ENCODE data around the gene SCIN.
"Not testable (repeated sequence)": the region's sequence is repeated elsewhere in the genome, so short reads cannot be mapped to it uniquely, and the experiment has no call there.

SCIN gene

DNA sequence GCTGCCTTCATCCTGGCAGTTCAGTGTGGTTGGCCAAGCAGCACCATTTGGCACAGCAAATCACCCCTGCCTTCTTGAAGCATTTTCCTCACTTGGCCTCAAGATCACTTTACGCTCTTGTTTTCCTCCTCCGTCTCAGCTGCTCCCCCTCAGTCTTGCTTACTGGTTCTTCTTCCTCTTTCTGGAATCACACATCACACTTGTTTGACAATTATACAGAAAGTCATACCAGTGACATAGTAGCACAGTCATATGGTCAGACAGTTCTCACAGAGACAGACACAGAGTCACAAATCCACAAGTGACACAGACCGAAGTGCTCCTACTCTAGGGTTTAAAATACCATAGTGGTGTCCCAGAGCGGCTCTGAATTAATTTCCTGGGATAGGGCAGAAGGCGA is 73.1 kb downstream of the SCIN start:
- no peak for DNase-seq (ENCODE audit: low read depth, low spot score)
- no peak overlapping the region for H3K27ac ChIP-seq

DNA sequence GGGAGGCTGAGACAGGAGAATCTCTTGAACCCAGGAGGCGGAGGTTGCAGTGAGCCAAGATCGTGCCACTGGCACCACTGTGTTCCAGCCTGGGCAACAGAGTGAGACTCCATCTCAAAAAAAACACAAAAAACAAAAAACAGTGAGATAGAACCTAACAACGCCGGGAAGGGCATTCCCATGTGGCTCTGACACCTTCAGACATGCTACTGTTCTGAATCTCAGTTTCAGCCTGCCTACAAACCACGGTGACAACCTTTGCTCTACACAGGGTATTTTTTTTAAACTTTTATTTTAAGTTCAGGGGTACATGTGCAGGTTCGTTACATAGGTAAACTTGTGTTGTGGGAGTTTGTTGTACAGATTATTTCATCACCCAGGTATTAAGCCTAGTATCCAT is 74.7 kb downstream of the SCIN start:
- H3K27ac ChIP-seq; DNase-seq (ENCODE audit: low read depth, low spot score): not testable (repeated sequence)

GRCh38 chr7:12646139-12646538 is 75.6 kb downstream of the SCIN start:
- no peak for DNase-seq (ENCODE audit: low read depth, low spot score)
- H3K27ac ChIP-seq: no peak overlapping the region

GRCh38 chr7:12647364-12648219 is 77.1 kb downstream of the SCIN start:
- peak; percentile 44 for DNase-seq (ENCODE audit: low read depth, low spot score)
- H3K27ac ChIP-seq: peak overlapping the region; percentile 47

DNA sequence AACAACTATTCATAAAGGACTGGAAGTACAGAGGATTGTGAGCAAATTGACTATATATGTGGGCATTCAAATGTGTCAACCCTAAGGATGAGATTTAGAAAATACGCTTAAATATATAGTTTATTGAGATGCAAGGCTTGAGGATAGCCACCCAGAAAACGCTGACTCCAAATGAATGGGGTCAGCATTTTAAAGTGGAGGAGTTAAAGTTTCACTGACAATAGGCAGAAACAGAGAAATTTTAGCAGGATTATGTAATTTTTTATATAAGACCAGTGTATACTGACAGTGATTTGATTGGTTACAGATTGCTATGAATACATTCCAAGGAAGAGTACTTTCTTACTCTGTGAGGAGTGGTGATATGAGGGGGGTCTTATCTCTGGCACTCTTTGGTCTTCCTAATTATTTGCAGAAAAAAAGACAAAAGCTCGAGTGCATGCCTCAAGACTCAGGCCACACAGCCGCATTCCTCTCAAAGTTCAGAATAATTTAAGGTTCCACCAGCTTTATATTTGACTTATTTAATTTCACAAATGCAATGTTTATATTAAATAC is 78.3 kb downstream of the SCIN start:
- no peak for DNase-seq (ENCODE audit: low read depth, low spot score)
- H3K27ac ChIP-seq: peak overlapping the region; percentile 47

- peak overlapping the region; percentile 47 for H3K27ac ChIP-seq
- DNase-seq (ENCODE audit: low read depth, low spot score): no peak
Measured at GRCh38 chr7:12649348-12649747, 78.8 kb downstream of the SCIN start.

GRCh38 chr7:12650080-12650479 is 79.6 kb downstream of the SCIN start:
- peak overlapping the region; percentile 47 for H3K27ac ChIP-seq
- no peak for DNase-seq (ENCODE audit: low read depth, low spot score)

DNA sequence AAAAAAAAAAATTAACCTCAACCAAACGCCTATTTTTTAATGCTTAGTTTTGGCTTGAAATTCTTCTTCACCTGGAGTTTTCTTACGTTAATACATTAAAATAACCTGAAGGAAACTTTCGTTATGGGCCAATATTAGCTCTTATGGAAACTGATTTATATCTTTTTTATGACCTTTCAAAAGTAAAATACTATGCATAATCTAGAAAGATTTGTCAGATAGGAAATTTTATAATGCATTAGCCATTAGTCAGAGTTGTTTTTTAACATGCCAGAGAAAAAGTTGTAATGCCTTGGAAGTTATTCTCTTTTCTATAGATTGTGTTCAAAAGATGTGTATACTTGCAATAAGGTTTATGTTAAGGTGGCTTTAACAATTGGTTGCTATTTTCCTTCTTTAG is 82.6 kb downstream of the SCIN start:
- no peak overlapping the region for H3K27ac ChIP-seq
- DNase-seq (ENCODE audit: low read depth, low spot score): no peak

DNA sequence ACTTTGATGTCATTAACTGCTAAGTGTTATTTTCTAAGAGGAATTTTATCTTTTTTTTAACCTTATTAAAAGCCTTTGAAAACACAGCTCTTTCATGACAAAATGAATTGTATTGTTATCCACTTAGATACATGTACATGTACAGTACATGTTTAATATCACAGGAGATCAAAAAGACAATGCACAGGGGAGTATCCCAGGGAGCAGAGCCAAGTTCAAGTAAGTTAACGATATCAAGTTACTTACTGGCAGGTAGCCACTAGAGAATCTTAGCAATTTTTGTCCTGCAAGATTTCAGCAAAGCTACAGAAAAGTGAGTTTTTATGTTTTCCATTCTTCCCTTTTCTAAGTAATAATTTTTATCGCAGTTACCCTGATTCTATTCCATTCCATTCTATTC is 83.0 kb downstream of the SCIN start:
- no peak overlapping the region for H3K27ac ChIP-seq
- no peak for DNase-seq (ENCODE audit: low read depth, low spot score)

- DNase-seq (ENCODE audit: low read depth, low spot score): no peak
- H3K27ac ChIP-seq: no peak overlapping the region
Measured at GRCh38 chr7:12655161-12655560, 84.6 kb downstream of the SCIN start.

- H3K27ac ChIP-seq; DNase-seq (ENCODE audit: low read depth, low spot score): not testable (repeated sequence)
Measured at GRCh38 chr7:12660423-12660822, 89.9 kb downstream of the SCIN start.

GRCh38 chr7:12660986-12661385 is 90.5 kb downstream of the SCIN start:
- not testable (repeated sequence) for H3K27ac ChIP-seq; DNase-seq (ENCODE audit: low read depth, low spot score)

DNA sequence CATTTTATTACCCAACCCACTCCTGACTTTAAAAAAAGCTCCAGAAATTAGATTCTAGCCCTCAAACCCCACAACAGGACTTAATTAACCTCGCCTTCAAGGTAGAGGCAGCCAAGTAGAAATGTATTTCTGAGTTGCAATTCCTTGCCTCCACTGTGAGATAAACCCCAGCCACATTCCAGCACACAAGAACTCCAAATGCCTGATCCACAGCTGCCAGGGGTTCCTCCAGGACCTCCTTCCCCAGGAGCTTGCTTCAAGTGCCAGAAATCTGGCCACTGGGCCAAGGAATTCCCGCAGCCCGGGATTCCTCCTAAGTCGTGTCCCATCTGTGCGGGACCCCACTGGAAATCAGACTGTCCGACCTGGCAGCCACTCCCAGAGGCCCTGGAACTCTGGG is 91.1 kb downstream of the SCIN start:
- no peak for DNase-seq (ENCODE audit: low read depth, low spot score)
- H3K27ac ChIP-seq: no peak overlapping the region

DNA sequence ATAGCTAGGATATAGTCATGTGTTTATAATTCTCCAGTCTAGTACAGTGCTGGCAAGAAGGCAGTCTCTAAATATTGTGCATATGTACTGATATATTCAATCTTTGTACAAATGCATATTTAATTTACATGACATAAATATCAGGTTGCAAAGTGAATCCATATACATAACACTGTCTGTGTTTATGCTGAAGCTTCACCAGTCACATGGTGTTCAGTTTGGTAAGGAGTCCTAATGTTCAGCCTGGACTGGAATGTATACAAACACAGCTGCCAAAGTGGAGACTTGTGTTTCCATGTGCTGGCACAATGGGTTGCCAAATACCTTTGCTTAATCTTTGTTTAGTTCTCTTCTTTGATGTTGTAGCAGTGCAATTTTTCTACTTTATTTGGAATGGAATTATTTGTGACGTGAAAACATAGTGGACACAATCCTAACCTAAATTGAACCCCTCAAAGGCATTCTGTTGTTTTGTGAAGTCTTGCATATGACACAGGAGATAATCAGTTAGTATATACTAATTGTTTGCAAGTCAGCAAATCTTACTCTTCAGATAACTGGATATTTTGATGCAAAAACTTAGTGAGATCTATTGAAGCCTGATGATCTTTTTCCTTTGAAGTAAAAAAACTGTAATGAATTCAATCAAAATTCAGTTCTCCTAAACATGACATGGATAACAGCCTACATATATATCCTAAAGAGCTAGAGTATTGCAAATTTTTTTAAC is 99.6 kb downstream of the SCIN start:
- H3K27ac ChIP-seq: no peak overlapping the region
- DNase-seq (ENCODE audit: low read depth, low spot score): no peak

DNA sequence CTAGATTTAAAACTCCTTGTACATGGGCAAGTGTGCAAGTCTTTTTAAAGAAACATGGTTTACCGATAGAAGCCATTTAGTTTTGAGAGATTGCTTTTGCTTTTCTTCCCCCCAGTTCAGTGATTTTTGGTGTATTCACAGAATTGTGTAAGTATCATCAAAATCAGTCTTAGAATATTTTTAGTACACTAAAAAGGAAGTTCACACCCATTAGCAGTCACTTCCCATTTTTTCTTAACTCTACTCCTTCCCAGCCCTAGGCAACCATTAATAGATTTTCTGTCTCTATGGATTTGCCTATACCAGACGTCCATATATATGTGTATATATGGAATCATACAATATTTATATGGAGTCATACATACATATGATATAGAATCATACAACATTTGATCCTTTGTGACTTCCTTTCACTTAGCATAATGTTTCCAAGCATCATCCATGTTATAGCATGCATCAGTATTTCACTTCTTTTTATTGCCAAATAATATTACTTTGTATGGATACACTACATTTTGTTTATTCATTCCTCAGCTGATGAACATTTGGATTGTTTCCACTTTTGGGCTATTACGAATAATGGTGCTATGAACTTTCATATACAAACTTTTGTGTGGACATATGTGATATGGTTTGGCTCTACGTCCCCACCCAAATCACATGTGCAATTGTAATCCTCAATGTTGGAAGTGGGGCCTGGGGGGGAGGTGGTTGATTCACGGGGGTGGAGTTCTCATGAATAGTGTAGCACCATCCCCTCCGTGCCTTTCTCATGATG is 100.4 kb downstream of the SCIN start:
- DNase-seq (ENCODE audit: low read depth, low spot score): no peak
- no peak overlapping the region for H3K27ac ChIP-seq

DNA sequence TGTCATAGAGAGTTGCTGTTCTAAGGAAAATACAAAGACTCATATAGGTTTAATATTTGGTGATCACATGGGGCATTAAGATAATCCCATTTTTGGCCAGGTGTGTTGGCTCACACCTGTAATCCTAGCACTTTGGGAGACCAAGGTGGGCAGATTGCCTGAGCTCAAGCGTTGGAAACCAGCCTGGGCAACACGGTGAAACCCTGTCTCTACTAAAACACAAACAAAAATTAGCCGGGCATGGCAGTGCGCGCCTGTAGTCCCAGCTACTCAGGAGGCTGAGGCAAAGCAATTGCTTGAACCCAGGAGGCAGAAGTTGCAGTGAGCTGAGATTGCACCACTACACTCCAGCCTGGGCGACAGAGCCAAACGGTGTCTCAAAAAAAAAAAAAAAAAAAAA is 102.9 kb downstream of the SCIN start:
- DNase-seq (ENCODE audit: low read depth, low spot score): not testable (repeated sequence)
- peak overlapping the region; percentile 36 for H3K27ac ChIP-seq

GRCh38 chr7:12674053-12674452 is 103.5 kb downstream of the SCIN start:
- DNase-seq (ENCODE audit: low read depth, low spot score): no peak
- peak overlapping the region; percentile 36 for H3K27ac ChIP-seq

- H3K27ac ChIP-seq: no peak overlapping the region
- no peak for DNase-seq (ENCODE audit: low read depth, low spot score)
Measured at GRCh38 chr7:12674861-12675260, 104.3 kb downstream of the SCIN start.

DNA sequence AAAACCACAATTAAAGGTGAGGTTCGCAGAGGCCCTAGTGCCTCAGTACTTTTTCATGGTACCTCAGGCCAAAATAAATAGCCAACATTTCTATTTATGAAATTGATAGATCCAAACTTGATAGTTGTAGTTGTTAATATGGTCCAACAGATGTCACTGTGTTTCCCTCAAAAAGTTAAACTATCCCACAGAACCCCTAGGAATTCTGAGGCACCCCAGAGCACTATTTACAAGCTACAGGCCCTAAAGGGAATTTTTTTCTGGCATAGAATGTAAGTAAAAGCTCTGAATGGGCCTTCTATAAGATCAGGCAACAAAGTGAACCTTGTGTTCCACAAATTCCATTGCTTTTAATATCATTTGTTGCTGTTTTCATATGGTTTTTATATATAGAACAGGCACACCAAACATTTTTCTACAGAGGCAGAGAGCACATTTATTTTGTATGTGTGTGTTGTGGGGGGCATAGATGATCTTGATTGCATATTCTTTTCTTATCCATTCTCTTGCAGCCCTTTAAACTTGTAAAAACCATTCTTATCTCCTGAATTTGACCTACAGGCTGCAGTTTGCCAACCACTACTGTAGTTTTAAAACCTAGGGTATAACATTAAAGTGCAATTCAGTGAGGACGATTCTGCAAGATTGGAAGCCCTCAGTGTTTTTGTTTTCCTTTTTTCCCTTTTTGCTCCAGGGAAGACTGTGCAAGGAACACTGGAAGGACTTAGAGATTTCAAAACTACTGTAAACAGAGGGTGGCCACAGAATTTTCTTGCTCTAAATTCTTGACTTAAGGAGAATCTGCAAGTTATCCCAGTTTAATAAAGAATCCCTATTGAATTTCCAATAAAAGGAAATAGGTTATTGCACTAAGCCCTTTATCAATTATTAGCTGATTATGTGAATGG is 113.4 kb downstream of the SCIN start:
- H3K27ac ChIP-seq: no peak overlapping the region
- DNase-seq (ENCODE audit: low read depth, low spot score): no peak

GRCh38 chr7:12684733-12685132 is 114.2 kb downstream of the SCIN start:
- no peak overlapping the region for H3K27ac ChIP-seq

More at GRCh38 chr7:12684733-12685132, 114.2 kb downstream of the SCIN start:
- no peak for DNase-seq (ENCODE audit: low read depth, low spot score)

Measured in epithelial cell of prostate (primary cell).